HT-29 (cell line): Measurements from ENCODE around the gene SMLR1. TPM values are rescaled to one million over a fixed set of nuclear protein-coding genes. Genes with fewer than 3 reads are reported as not detected.

Experiments used
- DNase-seq: peaks from one replicate; pipeline ENCODE4 v3.0.0-alpha.2; 2015; ENCODE audit warnings: low spot score
- total RNA-seq: library from RNA; depleted of rRNA; stranded (reverse); fragments of >200 nt; shearing (Covaris generic); gene quantifications from 2 replicates; pipeline ENCODE4 v1.2.3, GENCODE V29; 2014

Gene SMLR1
- total RNA-seq, 1 experiment from 2014 or later, result not detected

GRCh38 chr6:130851026-130851425 lies 23.8 kb downstream of the SMLR1 start:
- no peak for DNase-seq

- no peak for DNase-seq
Measured at GRCh38 chr6:130852844-130853554, 25.8 kb downstream of the SMLR1 start.

DNA sequence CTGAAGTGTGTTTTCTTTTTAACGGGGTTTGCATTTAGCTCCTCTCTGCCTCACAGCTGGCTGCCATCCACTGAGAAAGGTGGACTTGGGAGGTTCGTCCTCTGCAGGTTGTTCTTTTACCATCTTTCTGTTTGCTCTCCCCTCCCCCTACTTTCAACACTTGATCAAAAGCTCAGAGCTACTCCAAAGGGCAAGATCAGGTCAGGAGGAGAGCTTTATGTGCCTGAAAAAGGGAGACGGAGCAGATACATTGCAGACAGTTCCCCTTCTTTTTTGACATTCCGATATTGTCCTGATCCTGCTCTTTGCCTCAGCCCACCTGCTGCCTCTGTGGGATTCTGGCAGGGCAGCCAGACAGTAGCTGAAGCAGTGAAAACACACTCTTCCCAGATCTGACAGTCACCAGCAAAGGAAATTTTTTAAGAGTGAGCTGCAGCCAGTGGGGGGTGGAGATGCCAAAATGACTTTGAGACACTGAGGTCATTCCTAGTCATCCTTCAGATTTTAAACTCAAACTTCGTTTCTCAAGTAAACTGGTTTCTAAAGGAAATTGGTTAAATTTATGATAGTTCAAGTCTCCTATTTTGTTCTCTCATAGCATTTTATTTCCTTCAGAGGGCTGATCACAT lies 26.5 kb downstream of the SMLR1 start:
- no peak for DNase-seq

- no peak for DNase-seq
Measured at GRCh38 chr6:130858054-130858453, 30.8 kb downstream of the SMLR1 start.

GRCh38 chr6:130858498-130859160 lies 31.4 kb downstream of the SMLR1 start:
- no peak for DNase-seq

DNA sequence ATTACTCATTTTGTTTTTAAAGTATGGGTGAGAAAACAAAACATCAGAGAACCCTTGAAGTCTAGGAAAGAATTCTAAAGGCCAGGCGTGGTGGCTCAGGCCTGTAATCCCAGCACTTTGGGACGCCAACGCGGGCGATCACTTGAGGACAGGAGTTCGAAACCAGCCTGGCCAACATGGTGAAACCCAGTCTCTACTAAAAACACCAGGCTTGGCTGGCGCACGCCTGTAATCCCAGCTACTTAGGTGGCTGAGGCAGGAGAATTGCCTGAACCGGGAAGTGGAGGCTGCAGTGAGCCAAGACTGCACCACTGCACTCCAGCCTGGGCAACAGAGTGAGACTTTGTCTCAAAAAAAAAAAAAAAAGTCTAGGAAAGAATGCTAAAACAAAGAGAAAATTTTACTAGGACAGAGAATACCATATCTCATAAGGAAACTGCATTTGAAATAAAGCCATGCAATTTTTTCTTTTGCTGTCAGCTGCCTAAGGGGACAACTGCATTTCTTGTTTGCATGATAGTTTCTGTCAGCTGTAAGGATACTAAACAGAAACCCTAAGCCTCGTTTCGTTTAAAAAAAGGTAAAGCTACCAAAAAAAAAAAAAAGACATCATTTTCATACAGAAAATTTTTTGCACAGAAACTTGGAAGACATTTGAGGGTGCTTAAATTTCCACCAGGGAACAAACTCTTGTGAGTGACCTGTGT lies 32.1 kb downstream of the SMLR1 start:
- DNase-seq, result no peak

GRCh38 chr6:130862370-130862769 lies 35.2 kb downstream of the SMLR1 start:
- DNase-seq, result no peak

DNA sequence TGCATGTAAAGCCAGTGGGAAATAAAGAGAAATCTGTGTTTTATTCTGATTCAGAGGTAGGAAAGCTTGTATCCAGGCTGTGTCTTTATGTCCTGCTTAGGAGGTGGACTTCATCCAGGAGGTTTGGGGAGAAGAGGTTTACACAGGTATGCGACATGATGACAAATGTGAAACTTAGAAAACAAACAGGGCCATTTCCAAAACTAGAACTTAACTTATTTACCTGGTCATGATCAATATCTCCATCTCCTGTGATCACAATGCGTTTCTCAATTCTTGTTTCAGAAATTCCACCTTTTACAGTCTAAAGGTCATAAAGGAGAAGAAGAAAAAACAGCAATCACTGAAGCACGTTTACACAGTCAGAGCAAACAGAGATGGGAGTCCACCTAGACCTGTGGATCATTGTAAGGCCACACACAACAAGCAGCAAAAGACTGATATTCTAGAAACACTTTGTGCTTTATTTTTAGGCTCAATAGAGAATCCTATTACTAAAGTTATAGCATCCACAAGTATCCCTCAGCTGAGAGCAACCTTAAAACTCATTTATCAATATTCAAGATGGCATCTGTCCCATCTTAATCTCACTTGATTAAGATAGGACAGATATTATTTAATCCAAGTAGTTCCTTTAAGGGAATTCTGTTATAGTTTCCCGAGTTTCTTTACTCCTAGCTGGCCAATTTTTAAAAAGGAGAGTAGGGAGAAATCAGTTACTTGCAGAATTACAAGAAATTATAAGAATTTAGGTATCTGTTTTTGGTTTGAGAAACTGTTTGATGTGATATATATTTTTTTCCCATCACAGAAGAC lies 36.4 kb downstream of the SMLR1 start:
- no peak for DNase-seq

- no peak for DNase-seq
Measured at GRCh38 chr6:130864344-130864743, 37.1 kb downstream of the SMLR1 start.

DNA sequence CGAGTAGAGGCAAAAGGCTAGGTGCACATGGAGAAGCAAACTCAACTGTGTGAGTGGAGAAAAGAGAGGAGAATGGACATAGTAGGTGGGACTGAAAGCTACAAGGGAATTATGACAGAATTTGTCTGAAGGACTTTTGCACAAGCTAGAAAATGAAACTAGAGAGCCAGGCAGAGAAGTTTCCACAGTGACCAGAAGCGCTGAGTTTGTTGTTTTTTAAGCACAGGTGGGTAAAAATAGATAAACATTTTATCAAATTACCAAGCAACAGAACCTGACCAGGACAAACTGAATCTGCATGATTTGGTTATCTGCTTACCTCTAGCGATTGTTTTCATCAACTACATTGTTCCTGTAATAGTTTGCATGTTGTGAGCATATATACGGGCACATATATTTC lies 38.6 kb downstream of the SMLR1 start:
- DNase-seq, result no peak

- no peak for DNase-seq
Measured at GRCh38 chr6:130869681-130870080, 42.5 kb downstream of the SMLR1 start.

- DNase-seq, result no peak
Measured at GRCh38 chr6:130870179-130870880, 43.1 kb downstream of the SMLR1 start.

DNA sequence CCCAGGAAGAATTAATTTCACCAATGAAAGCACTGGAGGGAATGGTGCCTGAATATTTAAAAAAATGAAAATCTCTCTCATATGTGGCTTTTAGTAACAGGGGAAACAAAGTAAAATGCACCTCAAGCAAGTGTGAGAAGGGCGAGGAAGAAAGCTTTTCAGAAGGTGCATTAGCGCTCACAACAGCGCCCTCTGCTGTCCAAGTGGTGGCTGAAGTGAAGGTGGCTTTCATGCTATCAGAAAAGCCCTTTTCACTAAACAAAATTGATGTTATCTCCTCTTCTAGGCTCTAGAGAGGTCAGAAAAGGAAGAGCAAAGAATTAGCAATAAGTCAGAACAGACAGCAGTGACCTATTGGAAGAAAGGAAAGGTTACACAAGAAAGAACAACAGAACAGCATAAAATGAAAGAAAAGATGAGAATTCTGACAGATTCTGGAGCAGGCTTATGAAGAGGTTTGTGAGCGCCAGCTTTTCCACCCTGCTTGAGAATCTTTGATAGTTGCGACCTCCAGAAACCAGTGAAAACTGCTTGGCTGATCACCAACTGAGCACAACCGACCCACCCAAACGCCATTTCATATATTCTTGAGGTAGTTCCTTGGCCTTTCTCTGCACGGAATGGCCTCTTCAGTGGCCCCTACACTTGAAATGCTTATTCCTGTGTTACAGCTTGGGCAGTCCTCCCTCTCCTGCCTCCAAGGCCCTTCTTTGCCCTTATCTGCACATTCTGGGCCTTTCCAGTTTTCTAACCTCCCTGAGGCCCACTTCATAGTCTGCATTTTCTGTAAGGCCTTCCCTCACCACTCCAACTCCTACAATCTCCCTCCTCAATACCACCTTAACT lies 45.3 kb downstream of the SMLR1 start:
- peak; percentile 64 for DNase-seq

- DNase-seq, result no peak
Measured at GRCh38 chr6:130873746-130874145, 46.5 kb downstream of the SMLR1 start.

DNA sequence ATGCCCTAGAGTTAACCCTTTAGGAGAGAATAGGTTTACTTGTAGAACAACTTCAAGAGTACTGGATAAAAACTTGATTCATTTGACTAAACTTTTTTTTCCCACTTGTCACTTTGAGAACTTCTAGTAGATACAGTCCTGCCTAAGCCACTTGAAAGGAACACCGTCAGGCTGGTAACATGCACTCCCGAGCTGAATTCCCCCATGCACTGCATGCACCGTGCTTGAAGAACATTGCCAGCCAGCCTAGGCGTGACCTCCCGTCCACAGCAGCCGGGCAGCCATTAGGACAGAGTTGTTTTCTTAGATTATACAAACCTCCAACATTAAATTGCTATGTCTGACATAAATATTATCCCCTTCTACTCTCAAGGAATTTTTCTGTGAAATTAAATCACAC lies 52.6 kb downstream of the SMLR1 start:
- DNase-seq, result no peak

DNA sequence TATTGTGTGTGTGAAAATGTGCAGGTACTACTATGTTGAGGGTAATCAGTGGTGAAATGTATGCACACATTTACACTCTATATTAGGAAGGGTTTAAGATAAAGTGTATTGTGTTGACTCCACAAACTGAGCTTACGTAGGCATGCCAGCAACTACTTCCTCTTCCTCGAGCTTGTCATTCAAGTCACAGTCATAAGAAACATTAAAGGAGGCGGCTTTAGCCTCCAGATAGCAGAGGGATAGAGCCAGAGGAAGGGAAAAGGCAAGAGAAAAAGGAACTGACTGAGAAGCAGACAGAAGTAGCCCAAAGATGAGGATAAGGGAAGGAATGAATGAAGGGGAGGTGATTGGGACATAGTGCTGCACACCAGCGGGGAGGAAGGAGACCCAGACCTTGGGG lies 55.2 kb downstream of the SMLR1 start:
- DNase-seq, result no peak

GRCh38 chr6:130885392-130886192 lies 58.4 kb downstream of the SMLR1 start:
- DNase-seq, result peak; percentile 86
